Measurements from ENCODE around the gene REC8. TPM values are rescaled to one million over a fixed set of nuclear protein-coding genes. Genes with fewer than 3 reads are reported as not detected.

REC8 gene
- total RNA-seq, 1 experiment from 2014 or later, result 7.6 TPM

DNA sequence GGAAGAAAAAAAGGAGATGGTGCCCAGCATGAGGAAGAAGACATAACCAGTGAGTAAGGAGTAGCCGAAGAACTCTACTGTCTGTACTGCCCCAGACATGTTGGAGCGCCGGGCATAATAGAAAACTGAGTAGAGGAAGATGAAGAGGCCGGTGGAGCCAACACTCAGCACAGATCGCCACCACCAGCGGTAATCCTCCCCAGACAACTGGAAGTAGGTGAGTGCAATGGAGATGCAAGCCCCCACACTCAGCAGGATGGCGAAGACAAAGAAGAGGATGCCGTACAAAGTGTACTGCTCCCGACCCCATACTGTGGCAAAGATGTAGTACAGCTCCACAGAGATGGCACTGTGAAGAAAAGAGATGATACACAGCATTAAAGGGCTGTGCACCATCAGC, 17.6 kb downstream of the REC8 start:
- TF ChIP-seq ZBTB33 (IDR thresholded peaks at IDR 0.05; ENCODE audit: extremely low read depth, insufficient replicate concordance, low read length), result no peak
- no peak for TF ChIP-seq ZFX (IDR thresholded peaks at IDR 0.05)
- TF ChIP-seq JUND (IDR thresholded peaks at IDR 0.05), result no peak
- TF ChIP-seq FOSL1 (IDR thresholded peaks at IDR 0.05; ENCODE audit: low read depth), result no peak
- no peak for TF ChIP-seq EGR1 (IDR thresholded peaks at IDR 0.05; ENCODE audit: low read depth)
- no peak for TF ChIP-seq EZH2phosphoT487 (IDR thresholded peaks at IDR 0.05; ENCODE audit: borderline replicate concordance)
- TF ChIP-seq TCF7L2 (IDR thresholded peaks at IDR 0.05; ENCODE audit: borderline replicate concordance, extremely low read depth, insufficient read depth, insufficient read length), result no peak
- no peak for TF ChIP-seq EZH2 (IDR thresholded peaks at IDR 0.05)
- TF ChIP-seq SIN3A (IDR thresholded peaks at IDR 0.05; ENCODE audit: low read depth), result no peak
- TF ChIP-seq, protein P1, sequence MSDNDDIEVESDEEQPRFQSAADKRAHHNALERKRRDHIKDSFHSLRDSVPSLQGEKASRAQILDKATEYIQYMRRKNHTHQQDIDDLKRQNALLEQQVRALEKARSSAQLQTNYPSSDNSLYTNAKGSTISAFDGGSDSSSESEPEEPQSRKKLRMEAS (IDR thresholded peaks at IDR 0.05), result no peak
- TF ChIP-seq CTCF (IDR thresholded peaks at IDR 0.05 in 2 of 3, conservative IDR thresholded peaks at IDR 0.05 in 1 of 3; ENCODE audit: borderline replicate concordance in 1 of 3, insufficient read depth in 1 of 3, low read depth in 2 of 3, low read length in 2 of 3), result no peak
- TF ChIP-seq POLR2AphosphoS5 (IDR thresholded peaks at IDR 0.05; ENCODE audit: low read depth, low read length), result no peak
- TF ChIP-seq, protein P2, sequence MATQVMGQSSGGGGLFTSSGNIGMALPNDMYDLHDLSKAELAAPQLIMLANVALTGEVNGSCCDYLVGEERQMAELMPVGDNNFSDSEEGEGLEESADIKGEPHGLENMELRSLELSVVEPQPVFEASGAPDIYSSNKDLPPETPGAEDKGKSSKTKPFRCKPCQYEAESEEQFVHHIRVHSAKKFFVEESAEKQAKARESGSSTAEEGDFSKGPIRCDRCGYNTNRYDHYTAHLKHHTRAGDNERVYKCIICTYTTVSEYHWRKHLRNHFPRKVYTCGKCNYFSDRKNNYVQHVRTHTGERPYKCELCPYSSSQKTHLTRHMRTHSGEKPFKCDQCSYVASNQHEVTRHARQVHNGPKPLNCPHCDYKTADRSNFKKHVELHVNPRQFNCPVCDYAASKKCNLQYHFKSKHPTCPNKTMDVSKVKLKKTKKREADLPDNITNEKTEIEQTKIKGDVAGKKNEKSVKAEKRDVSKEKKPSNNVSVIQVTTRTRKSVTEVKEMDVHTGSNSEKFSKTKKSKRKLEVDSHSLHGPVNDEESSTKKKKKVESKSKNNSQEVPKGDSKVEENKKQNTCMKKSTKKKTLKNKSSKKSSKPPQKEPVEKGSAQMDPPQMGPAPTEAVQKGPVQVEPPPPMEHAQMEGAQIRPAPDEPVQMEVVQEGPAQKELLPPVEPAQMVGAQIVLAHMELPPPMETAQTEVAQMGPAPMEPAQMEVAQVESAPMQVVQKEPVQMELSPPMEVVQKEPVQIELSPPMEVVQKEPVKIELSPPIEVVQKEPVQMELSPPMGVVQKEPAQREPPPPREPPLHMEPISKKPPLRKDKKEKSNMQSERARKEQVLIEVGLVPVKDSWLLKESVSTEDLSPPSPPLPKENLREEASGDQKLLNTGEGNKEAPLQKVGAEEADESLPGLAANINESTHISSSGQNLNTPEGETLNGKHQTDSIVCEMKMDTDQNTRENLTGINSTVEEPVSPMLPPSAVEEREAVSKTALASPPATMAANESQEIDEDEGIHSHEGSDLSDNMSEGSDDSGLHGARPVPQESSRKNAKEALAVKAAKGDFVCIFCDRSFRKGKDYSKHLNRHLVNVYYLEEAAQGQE (IDR thresholded peaks at IDR 0.05; ENCODE audit: low read depth), result no peak
- TF ChIP-seq YY1 (IDR thresholded peaks at IDR 0.05; ENCODE audit: extremely low read depth, insufficient replicate concordance, low read depth, low read length), result no peak
- TF ChIP-seq SP1 (IDR thresholded peaks at IDR 0.05; ENCODE audit: low read depth), result no peak
- TF ChIP-seq RAD21 (IDR thresholded peaks at IDR 0.05; ENCODE audit: low read depth), result no peak
- no peak for TF ChIP-seq CBX3 (IDR thresholded peaks at IDR 0.05; ENCODE audit: low read depth)
- H4K20me1 ChIP-seq (ENCODE audit: insufficient read depth), result no peaks in the 10 kb centered on the region
- ChIA-PET CTCF (interaction anchor here (0.8 kb wide), 1 partner anchor 28 kb away, joined by 4 read pairs; the partner anchor contains the start of gene IRF9), RAD21 (ENCODE audit: low non-redundant PET in 1 of 2, low total read pairs in 2 of 2, uncharacterized antibody in 2 of 2, unreplicated experiment in 2 of 2) (no interaction called here), POLR2A (interaction anchor here (1.3 to 1.6 kb wide), 3 partner anchors 24 to 53 kb away, joined by 3 to 5 read pairs (median 3); partner anchors contain the start of genes CHMP4A, PSME1 and TINF2)
- peaks cover 20 to 22% of the 10 kb centered on the region in 2 experiments for H3K4me1 ChIP-seq (ENCODE audit: control insufficient read depth in 1 of 2, insufficient read depth in 2 of 2, low read length in 2 of 2)
- H3K79me2 ChIP-seq (ENCODE audit: insufficient read depth, low read length), result peaks cover 51% of the 10 kb centered on the region
- no peak overlapping the region for H2AFZ ChIP-seq (ENCODE audit: low read depth, low read length, poor library complexity, severe bottlenecking)
- H3K4me3 ChIP-seq (replicated peaks in 1 of 2; ENCODE audit: low read depth in 1 of 2, low read length in 2 of 2), result peak overlapping the region; percentile 89 to 94
- DNase-seq (ENCODE audit: low read depth, low spot score), result no peak
- H3K27me3 ChIP-seq (ENCODE audit: insufficient read depth, low read length), result no peaks in the 10 kb centered on the region
- BruUV-seq (replicated peaks), result no TSS peak
- peaks cover 29 to 36% of the 10 kb centered on the region in 2 experiments; a peak in 3 of 4 replicates for H3K36me3 ChIP-seq (ENCODE audit: control insufficient read depth in 1 of 2, insufficient read depth in 2 of 2, low read length in 2 of 2)
- H3K4me2 ChIP-seq (ENCODE audit: low read length), result peak overlapping the region; percentile 91
- H3K9ac ChIP-seq (ENCODE audit: low read length), result peak overlapping the region; percentile 77
- H3K27ac ChIP-seq (ENCODE audit: low read depth, low read length), result peak overlapping the region; percentile 98; the same call in 1 of the 2 replicates
- no peaks in the 10 kb centered on the region for H3K9me2 ChIP-seq (ENCODE audit: insufficient read depth)
- intact Hi-C loops (cut with micrococcal nuclease), result no loop called here
- no peaks in the 10 kb centered on the region for H3K9me3 ChIP-seq (ENCODE audit: control insufficient read depth in 1 of 2, insufficient read depth in 1 of 2, low read depth in 1 of 2, low read length in 2 of 2)
- ATAC-seq, result no peak

Measured in HCT116 (cell line).